Omental fat pad (tissue), 4 donors: ENCODE results near the gene ASTN2. TPM values are rescaled to one million over a fixed set of nuclear protein-coding genes. Genes with fewer than 3 reads are reported as not detected.

ENCODE experiments used
- ATAC-seq: fragments of 150-250 bp; one replicate; pipeline ENCODE4 v1.9.1; 2016; ENCODE audit warnings: mild to moderate bottlenecking, moderate library complexity; ENCODE audit not compliant: low FRiP score
- DNase-seq: peaks from one replicate; pipeline ENCODE4 v3.0.0-alpha.2; 2019; ENCODE audit warnings: low spot score
- total RNA-seq, 4 donors: library from RNA; depleted of rRNA; stranded (reverse); fragments of >200 nt; gene quantifications; one replicate each; pipeline ENCODE4 v1.1.0, GENCODE V29; 2016
- TF ChIP-seq, protein P1 (sequence below), 3 donors: fragments of 450-650 bp; IDR thresholded peaks; one replicate each; pipeline ENCODE4 v1.5.1; 2016 to 2017; ENCODE audit warnings: antibody characterized with exemption in 3 of 3, mild to moderate bottlenecking in 3 of 3, moderate library complexity in 2 of 3

ASTN2 gene
- total RNA-seq, 4 donors from 2014 or later = 1.1 to 8.4 (median 3.6) TPM

- TF ChIP-seq, protein P1, sequence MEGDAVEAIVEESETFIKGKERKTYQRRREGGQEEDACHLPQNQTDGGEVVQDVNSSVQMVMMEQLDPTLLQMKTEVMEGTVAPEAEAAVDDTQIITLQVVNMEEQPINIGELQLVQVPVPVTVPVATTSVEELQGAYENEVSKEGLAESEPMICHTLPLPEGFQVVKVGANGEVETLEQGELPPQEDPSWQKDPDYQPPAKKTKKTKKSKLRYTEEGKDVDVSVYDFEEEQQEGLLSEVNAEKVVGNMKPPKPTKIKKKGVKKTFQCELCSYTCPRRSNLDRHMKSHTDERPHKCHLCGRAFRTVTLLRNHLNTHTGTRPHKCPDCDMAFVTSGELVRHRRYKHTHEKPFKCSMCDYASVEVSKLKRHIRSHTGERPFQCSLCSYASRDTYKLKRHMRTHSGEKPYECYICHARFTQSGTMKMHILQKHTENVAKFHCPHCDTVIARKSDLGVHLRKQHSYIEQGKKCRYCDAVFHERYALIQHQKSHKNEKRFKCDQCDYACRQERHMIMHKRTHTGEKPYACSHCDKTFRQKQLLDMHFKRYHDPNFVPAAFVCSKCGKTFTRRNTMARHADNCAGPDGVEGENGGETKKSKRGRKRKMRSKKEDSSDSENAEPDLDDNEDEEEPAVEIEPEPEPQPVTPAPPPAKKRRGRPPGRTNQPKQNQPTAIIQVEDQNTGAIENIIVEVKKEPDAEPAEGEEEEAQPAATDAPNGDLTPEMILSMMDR (IDR thresholded peaks at IDR 0.05) = no peak
- no peak for DNase-seq
Measured at GRCh38 chr9:116491659-116492058, 923.2 kb downstream of the ASTN2 start.

DNA sequence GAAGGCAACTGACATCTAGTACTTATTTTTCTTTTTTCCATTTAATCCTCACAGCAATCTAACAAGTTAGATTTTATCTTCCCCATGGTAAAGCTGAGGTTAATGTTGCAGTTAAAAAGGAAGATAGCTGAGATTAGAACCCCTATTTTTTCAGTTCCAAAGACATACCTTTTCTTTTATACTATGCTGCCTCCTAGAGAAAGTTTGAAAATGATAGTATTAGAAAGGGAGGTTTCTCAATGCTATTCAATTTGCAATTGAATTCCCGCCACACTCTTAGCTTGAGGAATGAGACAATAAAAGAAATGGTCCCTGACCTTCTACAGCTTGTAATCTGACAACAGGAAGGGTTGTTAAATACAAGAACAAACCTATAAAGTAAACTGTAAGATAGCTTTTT lies 923.6 kb downstream of the ASTN2 start:
- no peak for ATAC-seq

More at GRCh38 chr9:116491659-116492058, 923.2 kb downstream of the ASTN2 start:
- no peak for ATAC-seq

DNA sequence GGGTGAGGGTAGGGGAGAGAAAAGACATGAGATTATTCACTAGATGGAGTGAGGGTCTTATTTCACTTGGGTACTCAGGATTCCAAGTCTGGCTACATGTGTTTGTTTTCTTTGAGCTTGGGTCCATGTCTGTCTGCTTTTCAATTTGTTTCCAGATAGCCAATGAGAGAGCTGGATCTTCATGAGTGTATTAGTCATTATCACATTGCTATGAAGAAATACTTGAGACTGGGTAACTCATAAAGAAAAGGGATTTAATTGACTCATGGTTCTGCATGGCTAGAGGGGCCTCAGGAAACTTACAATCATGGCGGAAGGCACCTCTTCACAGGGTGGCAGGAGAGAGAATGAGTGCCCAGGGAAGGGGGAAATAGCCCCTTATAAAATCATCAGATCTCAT lies 924.5 kb downstream of the ASTN2 start:
- TF ChIP-seq, protein P1 (IDR thresholded peaks at IDR 0.05) = no peak
- no peak for ATAC-seq
- DNase-seq = no peak

More for the DNA sequence above, 923.6 kb downstream of the ASTN2 start:
- TF ChIP-seq, protein P1 (IDR thresholded peaks at IDR 0.05) = no peak
- no peak for DNase-seq

DNA sequence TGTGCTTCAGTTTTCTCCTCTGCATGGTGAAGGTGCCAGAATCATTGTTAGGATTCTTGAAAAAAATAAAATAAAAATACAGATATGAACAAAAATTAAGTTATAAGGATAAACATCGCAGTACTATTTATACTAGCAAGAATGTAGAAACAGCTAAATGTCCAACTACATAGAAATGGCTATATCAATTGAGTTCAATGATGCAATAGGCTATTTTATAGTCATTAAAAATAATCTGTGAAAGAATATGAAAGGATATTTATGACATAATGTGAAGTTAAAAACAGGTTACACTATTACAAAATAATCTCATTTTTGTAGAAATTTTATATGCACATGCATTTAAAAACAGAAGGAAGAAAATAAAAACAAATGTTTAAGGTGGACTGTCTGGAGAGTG lies 926.5 kb downstream of the ASTN2 start:
- TF ChIP-seq, protein P1 (IDR thresholded peaks at IDR 0.05) = no peak
- DNase-seq = no peak
- ATAC-seq = no peak

GRCh38 chr9:116484492-116485061 lies 930.3 kb downstream of the ASTN2 start:
- ATAC-seq = no peak
- no peak for DNase-seq
- TF ChIP-seq, protein P1 (IDR thresholded peaks at IDR 0.05) = no peak

- TF ChIP-seq, protein P1 (IDR thresholded peaks at IDR 0.05) = no peak
- ATAC-seq = no peak
- DNase-seq = no peak
Measured at GRCh38 chr9:116483622-116484491, 931.0 kb downstream of the ASTN2 start.
